ENCODE results near the gene OSGIN1. TPM values are rescaled to one million over a fixed set of nuclear protein-coding genes. Genes with fewer than 3 reads are reported as not detected.
A peak's percentile ranks its signal among the peaks of the same experiment; 100 is the strongest.

Gene OSGIN1
- total RNA-seq, 1 experiment from 2014 or later: 1.6 TPM

DNA sequence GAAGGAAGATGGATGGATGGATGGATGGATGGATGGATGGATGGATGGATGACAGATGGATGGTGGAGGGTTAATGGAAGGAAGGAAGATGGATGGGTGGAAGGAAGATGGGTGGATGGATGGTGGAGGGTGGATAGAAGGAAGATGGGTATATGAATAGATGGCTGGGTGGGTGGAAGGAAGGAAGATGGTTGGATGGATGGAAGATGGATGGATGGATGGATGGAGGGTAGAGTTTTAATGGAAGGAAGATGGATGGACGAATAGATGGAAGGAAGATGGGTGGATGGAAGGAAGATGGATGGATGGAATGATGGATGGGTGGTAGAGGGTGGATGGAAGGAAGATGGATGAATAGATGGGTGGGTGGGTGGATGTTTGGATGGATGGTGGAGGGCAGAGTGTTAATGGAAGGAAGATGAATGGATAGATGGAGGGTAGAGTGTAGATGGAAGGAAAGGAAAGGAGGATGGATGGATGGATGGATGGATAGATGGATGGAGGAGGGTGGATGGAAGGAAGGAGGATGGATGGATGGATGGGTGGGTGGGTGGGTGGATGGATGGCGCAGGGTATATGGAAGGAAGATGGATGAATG, 32.0 kb upstream of the OSGIN1 start:
- H3K4me3 ChIP-seq (ENCODE audit: insufficient read depth, low read depth, low read length): no peak overlapping the region
- no peak for DNase-seq
- peaks cover 21% of the 10 kb centered on the region for H3K36me3 ChIP-seq (replicated peaks; ENCODE audit: control insufficient read depth, insufficient read depth, low read length)
- H3K27me3 ChIP-seq (ENCODE audit: control insufficient read depth, insufficient read depth, low read length): no peaks in the 10 kb centered on the region

DNA sequence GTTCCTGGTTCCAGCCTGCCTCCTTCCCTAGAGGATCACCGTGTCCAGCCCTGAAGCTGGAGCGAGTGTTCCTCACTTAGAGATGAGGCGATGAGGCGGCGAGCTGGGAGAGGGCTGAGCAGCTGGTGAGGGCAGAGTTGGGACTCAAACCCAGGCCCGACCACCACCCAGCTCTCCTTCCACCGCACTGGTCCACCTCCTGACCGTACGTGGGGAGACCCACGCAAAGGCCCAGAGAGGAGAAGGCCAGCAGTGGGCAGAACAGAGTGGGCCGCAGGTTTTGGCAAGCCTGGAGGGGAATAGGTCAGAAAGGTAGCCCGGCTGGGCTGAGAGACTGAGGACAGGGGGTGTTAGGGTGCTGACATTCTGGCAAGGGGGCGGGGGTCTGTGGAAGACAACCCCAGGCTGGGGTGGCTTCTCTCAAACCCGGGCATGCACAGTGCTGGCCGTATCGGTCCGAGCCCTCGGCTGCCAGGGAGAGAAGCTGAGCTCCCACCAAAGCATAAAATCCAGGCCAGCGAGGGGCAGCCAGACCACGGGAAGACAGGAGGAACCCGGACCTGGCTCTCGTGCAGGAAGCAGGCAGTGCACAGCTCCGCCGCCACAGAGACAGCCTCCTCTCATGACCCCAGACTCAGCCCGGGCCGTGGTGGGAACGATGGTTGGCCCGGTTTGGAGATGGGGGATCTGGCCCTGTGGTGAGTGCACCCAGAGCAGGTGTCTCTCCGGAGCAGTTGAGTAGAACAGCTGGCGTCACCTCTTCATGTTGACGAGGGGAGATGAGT, 29.3 kb upstream of the OSGIN1 start:
- DNase-seq: no peak
- Histone ChIP-seq H3K36me3 (replicated peaks; ENCODE audit: control insufficient read depth, insufficient read depth, low read length) (peaks cover 11% of the 10 kb centered on the region), H3K4me3 (ENCODE audit: insufficient read depth, low read depth, low read length) (no peak overlapping the region), H3K27me3 (ENCODE audit: control insufficient read depth, insufficient read depth, low read length) (no peaks in the 10 kb centered on the region)

DNA sequence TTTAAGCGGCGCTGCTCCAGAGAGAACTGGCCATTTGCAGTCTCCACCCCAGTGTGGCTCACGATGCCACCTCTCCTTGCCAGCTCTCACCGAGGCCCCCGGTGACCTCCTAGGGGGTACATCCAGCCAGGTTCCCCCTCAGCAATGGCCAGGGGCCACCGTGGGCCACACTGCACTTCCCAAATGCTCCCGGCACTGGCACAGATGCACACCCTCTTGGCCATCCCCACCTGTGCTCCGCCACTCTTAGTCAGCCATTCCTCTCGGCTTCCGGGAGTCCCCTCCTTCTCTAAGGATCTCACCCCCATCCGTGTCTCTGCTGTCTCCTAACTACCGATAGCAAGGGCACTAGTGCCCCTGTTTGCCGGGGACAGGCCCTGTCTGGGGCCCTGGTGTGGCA, 28.4 kb upstream of the OSGIN1 start:
- no peak for DNase-seq
- H3K27me3 ChIP-seq (ENCODE audit: control insufficient read depth, insufficient read depth, low read length): no peaks in the 10 kb centered on the region
- H3K36me3 ChIP-seq (replicated peaks; ENCODE audit: control insufficient read depth, insufficient read depth, low read length): peaks cover 3% of the 10 kb centered on the region
- no peak overlapping the region for H3K4me3 ChIP-seq (ENCODE audit: insufficient read depth, low read depth, low read length)

DNA sequence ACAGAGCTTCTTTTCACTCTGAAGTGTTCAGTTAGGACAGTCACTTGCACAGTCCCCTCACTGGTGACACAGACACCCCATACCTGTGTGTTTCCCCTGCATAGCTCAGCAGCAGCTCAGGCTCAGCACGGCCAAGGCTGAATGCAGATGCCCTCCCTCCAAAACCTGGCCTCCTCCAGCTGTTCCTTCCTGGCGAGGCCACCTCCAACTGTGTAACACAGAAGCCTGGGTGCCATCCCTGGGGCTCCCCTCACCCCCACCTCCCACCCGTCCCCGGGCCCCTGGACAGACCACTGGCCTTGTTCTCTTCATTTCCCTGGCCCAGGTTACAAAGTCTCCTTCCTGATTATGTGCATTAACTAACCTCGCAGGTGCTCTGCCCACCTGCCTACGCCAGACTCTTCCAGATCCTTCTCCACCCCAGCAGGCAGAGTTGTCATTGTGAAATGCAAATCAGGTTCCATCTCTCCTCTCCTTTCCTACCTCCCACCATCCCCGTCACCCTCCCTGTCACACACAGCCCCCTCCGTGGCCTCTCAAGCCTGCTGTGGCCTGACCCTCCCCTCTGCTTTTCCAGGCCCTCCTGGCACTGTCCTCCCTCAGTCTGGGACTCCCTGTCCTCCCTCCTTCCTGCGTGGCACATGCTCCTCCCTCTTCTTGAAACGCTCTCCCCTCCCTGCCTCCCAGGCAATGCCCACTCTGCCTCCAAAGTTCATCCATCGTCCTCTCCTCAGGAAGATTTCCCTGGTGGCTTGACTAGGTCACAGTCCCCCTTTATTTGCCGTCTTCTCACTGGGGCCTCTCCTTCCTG, 27.7 kb upstream of the OSGIN1 start:
- no peak for DNase-seq
- no peaks in the 10 kb centered on the region; the same call in 1 of the 2 replicates for H3K36me3 ChIP-seq (replicated peaks; ENCODE audit: control insufficient read depth, insufficient read depth, low read length)
- H3K4me3 ChIP-seq (ENCODE audit: insufficient read depth, low read depth, low read length): no peak overlapping the region
- H3K27me3 ChIP-seq (ENCODE audit: control insufficient read depth, insufficient read depth, low read length): no peaks in the 10 kb centered on the region

DNA sequence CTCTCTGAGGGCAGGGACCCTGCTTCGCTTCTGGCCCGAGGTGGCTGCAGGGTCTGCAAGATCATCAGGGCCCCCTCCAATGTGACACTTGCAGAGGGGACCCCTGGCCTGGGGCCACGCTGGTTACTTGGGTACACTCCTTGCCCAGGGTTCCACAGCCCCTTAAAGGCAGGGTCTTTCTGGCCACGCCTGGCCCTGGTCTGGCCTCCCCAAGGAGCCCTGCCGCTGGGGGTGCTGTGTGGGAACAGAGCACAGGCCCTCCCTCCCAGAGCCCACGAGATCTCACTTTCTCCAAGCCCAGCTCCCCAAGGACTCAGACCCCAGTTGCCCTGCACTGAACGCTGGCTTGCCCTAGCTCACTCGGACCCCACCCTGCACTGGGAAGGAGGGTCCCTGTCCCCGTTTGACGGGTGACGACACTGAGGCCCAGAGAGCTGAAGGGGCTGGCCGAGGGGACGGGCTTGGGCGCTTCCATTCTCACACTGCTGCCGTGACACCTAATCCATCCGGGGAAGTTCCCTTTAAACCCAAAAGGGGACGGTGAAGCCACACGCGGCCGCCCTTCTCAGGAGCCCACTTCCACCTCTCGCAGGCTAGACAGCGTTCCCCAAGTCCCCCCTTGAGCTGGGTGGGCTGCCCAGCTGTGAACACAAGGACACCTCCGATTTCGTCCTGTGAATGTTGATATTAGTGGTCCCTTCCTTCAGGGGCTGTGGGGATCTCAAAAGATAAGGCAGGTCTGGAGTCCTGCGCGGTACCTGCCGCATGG, 26.9 kb upstream of the OSGIN1 start:
- no peaks in the 10 kb centered on the region; the same call in 1 of the 2 replicates for H3K36me3 ChIP-seq (replicated peaks; ENCODE audit: control insufficient read depth, insufficient read depth, low read length)
- H3K27me3 ChIP-seq (ENCODE audit: control insufficient read depth, insufficient read depth, low read length): no peaks in the 10 kb centered on the region
- DNase-seq: peak; percentile 70
- H3K4me3 ChIP-seq (ENCODE audit: insufficient read depth, low read depth, low read length): no peak overlapping the region

DNA sequence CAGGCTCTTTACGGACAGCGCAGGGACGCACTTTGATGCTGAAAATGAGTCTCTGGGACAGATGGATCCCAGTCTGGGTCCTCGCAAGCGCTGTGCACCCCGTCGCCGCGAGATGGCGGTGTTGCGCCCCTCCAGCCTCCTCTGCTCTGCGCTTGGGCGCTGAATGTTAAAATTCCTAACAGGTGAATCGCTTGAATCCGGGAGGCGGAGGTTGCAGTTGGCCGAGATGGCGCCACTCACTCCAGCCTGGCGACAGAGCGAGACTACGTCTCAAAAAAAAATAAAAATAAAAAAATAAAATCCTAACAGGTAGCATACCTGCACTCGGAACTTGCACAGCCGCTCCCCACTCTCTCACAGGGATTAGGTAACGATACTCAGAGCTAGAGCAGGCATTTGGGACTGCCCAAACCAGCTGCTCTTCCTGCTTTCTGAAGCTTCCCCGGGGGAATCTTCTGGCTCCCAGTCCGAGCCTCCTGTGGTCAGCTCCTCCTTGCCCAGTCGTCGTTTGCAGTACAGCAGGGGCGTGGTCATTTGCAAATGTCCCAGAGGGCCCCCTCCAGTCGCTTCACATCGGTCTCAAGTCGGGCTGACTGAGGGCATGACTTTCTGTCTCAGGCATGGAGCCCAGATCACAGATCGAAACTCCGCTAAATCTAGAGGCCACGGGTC, 26.2 kb upstream of the OSGIN1 start:
- DNase-seq: peak; percentile 96
- H3K4me3 ChIP-seq (ENCODE audit: insufficient read depth, low read depth, low read length): peak overlapping the region; percentile 27
- H3K36me3 ChIP-seq (replicated peaks; ENCODE audit: control insufficient read depth, insufficient read depth, low read length): no peaks in the 10 kb centered on the region; the same call in 1 of the 2 replicates
- H3K27me3 ChIP-seq (ENCODE audit: control insufficient read depth, insufficient read depth, low read length): no peaks in the 10 kb centered on the region

DNA sequence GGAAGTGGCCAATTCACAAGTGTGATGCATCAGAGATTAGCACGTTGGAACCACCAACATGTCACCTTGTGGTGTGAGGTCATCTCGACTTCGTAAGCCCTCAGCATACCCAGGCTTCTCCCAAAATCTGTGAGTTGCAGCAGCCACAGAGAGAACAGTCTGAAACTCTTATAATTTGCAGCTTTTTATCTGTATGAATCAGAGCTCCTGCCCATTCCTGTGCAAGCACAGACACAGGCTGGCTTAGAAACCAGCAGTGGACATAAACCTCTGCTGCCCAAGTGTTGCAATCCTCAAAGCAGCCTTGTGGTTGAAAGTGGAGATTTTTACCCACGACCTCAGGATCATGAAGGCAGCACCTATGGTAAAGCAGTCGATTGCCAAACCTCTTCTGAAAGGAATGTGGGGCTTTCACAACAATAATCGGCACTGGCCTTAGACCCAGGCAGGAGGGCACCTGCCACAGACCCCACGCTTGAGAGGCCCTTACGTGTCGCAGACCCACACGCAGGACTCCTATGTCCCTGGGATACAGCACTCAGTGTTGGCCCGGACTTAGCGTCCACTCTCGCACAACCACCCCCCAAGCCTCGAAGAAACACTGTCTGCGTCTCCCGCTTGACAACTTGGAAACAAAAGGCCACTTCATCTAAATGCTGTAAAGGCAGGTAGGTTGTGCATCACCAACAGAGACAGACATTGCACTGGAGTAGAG, 24.5 kb upstream of the OSGIN1 start:
- DNase-seq: no peak
- H3K36me3 ChIP-seq (replicated peaks; ENCODE audit: control insufficient read depth, insufficient read depth, low read length): no peaks in the 10 kb centered on the region; the same call in 1 of the 2 replicates

DNA sequence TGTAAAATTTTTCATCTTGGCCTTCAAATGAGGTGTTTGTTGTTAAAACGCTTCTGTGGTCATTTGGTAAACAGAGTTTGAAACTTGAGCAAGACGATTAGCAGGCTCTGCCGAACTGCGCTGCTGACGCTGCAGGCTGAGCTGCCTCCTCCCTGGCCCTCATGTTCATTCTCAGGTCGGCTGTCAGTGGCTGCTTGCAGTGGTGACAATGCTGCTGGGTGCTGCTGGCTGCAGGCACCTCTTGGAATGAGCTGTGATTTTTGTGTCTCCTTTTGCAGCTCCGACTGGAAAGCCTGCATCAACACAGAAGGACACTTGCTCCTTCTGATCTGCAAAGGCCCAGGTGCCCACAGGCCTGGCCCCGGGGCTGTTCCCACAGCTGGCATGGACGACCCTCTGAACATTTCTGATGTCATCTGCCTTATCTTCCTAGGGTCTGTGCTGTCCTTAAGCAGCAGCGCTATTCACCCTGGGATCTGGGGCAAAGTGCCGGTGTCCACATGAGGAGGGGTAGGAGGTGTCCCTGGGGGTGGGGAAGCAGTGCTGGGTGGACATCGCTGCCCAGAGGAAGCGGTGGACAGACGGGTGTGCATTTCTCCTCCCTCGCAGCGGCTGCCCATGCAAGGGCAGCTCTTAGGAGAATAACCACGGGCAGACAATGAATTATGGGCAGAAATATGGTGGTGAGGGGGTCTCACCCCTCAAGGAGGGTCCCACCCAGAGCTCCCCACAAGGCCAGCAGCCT, 23.1 kb upstream of the OSGIN1 start:
- no peaks in the 10 kb centered on the region; the same call in 1 of the 2 replicates for H3K36me3 ChIP-seq (replicated peaks; ENCODE audit: control insufficient read depth, insufficient read depth, low read length)
- DNase-seq: peak; percentile 27
- no peak overlapping the region for H3K4me3 ChIP-seq (ENCODE audit: insufficient read depth, low read depth, low read length)
- H3K27me3 ChIP-seq (ENCODE audit: control insufficient read depth, insufficient read depth, low read length): no peaks in the 10 kb centered on the region

More for the DNA sequence above, 24.5 kb upstream of the OSGIN1 start:
- H3K4me3 ChIP-seq (ENCODE audit: insufficient read depth, low read depth, low read length): no peak overlapping the region
- no peaks in the 10 kb centered on the region for H3K27me3 ChIP-seq (ENCODE audit: control insufficient read depth, insufficient read depth, low read length)

DNA sequence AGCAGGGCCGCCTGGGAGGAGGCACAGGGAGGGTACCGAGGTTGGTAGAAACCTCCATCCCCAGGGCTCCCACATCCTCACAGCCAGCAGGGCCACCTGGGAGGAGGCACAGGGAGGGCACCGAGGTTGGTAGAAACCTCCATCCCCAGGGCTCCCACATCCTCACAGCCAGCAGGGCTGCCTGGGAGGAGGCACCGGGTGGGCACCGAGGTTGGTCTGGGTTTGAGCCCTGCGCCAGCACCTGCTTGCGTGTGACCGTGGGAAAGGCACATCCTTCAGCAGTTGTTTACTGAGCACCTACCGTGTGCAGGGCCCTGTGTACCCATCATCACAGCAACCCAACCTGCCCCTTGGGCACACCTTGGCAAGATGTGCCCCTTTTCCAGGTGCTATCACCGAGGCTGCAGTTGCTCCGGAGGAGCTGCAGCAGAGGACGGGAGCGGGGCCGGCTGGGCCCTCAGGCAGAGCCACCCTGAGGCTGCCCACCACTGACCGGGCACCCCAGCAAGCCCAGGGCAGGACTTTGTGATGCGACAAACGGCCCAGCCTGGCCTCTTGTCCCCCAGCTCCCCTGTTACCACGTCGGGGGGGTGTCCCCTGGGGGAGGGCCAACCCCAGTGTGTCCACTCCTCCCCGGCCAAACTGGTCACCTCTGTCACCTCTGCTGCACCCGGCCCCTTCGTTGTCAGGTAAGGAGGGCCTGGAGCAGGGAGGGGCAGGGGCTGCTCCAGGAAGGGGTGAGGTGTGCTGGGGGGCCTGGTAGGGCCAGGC, 22.1 kb upstream of the OSGIN1 start:
- H3K4me3 ChIP-seq (ENCODE audit: insufficient read depth, low read depth, low read length): no peak overlapping the region
- no peaks in the 10 kb centered on the region for H3K27me3 ChIP-seq (ENCODE audit: control insufficient read depth, insufficient read depth, low read length)
- DNase-seq: peak; percentile 43
- no peaks in the 10 kb centered on the region; the same call in 1 of the 2 replicates for H3K36me3 ChIP-seq (replicated peaks; ENCODE audit: control insufficient read depth, insufficient read depth, low read length)

DNA sequence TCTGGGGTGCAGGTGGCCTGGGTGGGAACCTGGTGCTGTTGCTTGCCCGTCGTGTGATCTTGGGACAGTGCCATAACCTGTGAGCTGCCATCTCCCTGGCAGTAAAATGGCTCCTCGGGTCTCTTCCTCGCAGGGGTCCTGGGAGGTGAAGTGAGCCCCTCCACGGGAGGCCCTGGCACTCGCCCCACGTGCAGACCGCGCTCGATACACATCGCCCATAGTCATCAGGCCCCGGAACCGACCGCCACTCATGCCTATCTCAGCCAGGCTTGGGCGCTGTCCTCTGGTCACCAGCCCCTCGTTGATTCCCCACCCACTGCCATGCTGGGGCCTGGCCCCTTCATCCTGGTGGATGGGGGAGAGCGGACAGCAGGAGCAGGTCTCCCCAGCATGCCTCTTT, 21.5 kb upstream of the OSGIN1 start:
- no peak overlapping the region for H3K4me3 ChIP-seq (ENCODE audit: insufficient read depth, low read depth, low read length)
- no peaks in the 10 kb centered on the region for H3K27me3 ChIP-seq (ENCODE audit: control insufficient read depth, insufficient read depth, low read length)
- DNase-seq: no peak

DNA sequence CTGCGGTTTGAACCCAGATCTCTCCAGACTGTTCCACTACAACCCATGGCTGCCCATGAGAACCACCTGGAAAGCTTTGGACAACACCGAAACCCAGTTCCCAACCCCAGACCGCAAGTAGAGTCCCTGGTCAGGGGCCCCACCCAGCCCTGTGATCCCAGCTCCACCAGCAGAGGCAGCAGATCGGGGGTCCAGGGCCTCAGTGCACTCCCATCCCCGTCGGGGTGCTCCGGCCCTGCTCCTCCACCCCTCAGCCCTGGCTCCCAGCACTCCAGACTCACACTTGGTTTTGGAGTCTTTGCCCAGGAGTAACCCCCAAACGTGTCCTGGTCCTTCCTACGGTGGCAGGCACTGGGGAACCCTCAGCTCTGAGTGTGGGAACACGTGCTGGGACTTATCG, 20.7 kb upstream of the OSGIN1 start:
- Histone ChIP-seq H3K27me3 (ENCODE audit: control insufficient read depth, insufficient read depth, low read length) (no peaks in the 10 kb centered on the region), H3K36me3 (replicated peaks; ENCODE audit: control insufficient read depth, insufficient read depth, low read length) (no peaks in the 10 kb centered on the region; the same call in 1 of the 2 replicates), H3K4me3 (ENCODE audit: insufficient read depth, low read depth, low read length) (no peak overlapping the region)
- DNase-seq: peak; percentile 67

More for the DNA sequence above, 21.5 kb upstream of the OSGIN1 start:
- no peaks in the 10 kb centered on the region; the same call in 1 of the 2 replicates for H3K36me3 ChIP-seq (replicated peaks; ENCODE audit: control insufficient read depth, insufficient read depth, low read length)

DNA sequence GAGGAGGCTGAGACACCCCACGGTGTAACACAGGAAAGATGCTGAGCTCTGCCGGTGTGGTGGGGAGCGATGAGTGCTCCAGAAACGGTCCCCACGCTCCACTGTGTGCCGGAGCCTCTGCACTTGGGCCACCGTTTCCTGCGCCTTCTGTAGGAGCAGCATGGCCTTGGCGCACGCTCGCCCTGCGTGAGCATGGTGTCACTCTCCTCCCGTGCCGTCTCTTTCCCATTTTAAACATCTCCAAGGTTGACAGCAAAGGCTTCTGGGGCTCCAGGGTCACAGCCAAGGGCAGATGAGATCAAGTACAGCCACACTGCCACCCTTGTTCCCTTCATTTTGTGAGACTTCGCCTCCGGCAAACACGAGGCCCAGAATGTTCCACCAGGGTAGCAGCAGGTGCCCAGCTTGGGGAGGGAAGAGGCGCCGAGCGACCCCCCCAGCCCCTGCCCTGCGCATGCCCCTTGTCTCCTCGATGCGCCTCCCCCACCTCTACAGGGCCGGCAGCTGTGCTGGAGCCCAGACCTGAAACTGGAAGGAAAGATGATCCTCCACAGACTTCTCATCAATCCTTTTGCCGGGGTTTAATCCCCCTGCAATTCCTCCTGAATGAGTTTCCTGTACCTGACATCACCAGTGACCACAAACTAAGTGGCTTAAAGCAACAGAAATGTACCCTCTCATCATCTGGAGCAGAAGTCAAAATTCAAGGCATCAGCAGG, 19.9 kb upstream of the OSGIN1 start:
- Histone ChIP-seq H3K27me3 (ENCODE audit: control insufficient read depth, insufficient read depth, low read length) (no peaks in the 10 kb centered on the region), H3K4me3 (ENCODE audit: insufficient read depth, low read depth, low read length) (no peak overlapping the region), H3K36me3 (replicated peaks; ENCODE audit: control insufficient read depth, insufficient read depth, low read length) (no peaks in the 10 kb centered on the region; the same call in 1 of the 2 replicates)
- no peak for DNase-seq
